H1 (cell line): Measurements from ENCODE around the gene ANXA9.

Source experiments
- CEBPB ChIP-seq: IDR thresholded peaks from 2 replicates; pipeline ENCODE4 v1.6.1; 2012; ENCODE audit warnings: low read depth, low read length
- CTBP2 ChIP-seq: IDR thresholded peaks from 2 replicates; pipeline ENCODE4 v1.7.0; 2011; ENCODE audit warnings: borderline replicate concordance, mild to moderate bottlenecking, moderate library complexity, mixed read lengths, low read length; ENCODE audit not compliant: insufficient read depth, insufficient read length
- EZH2 ChIP-seq: fragments of 200-600 bp; sonication (generic); IDR thresholded peaks from 2 replicates; pipeline ENCODE4 v1.7.1; 2012; ENCODE audit warnings: low read depth, mild to moderate bottlenecking, moderate library complexity, low read length, inconsistent platforms; ENCODE audit not compliant: severe bottlenecking
- HDAC2 ChIP-seq, 2 experiments: fragments of 300-600 bp in 1 of 2; sonication (generic) in 1 of 2; IDR thresholded peaks; 2 replicates each; pipeline ENCODE4 v1.6.1; 2011 to 2012; ENCODE audit warnings: low read depth in 2 of 2, low read length in 2 of 2, mild to moderate bottlenecking in 2 of 2, moderate library complexity in 2 of 2, borderline replicate concordance in 1 of 2, inconsistent platforms in 1 of 2
- JUN ChIP-seq: IDR thresholded peaks from 2 replicates; pipeline ENCODE4 v1.6.1; 2011; ENCODE audit warnings: low read depth, mild to moderate bottlenecking, improper control_type of control experiment, low read length
- KDM1A ChIP-seq: fragments of 200-600, 300-600 bp; sonication (generic); IDR thresholded peaks from 2 replicates; pipeline ENCODE4 v1.7.1; 2016; ENCODE audit warnings: mild to moderate bottlenecking, low read length, borderline replicate concordance
- PHF8 ChIP-seq: fragments of 200-600 bp; sonication (generic); conservative IDR thresholded peaks from 2 replicates; pipeline ENCODE4 v1.7.1; 2012; ENCODE audit warnings: low read depth, mild to moderate bottlenecking, inconsistent platforms, low read length, moderate library complexity
- POLR2AphosphoS5 ChIP-seq: IDR thresholded peaks from 2 replicates; pipeline ENCODE4 v1.6.1; 2011; ENCODE audit warnings: low read depth, low read length
- SIRT6 ChIP-seq: IDR thresholded peaks from one replicate; pipeline ENCODE4 v1.7.1; 2012; ENCODE audit warnings: low read length, inconsistent platforms
- SP1 ChIP-seq: IDR thresholded peaks from 2 replicates; pipeline ENCODE4 v1.6.1; 2011; ENCODE audit warnings: low read depth, low read length
- SRF ChIP-seq: IDR thresholded peaks from 2 replicates; pipeline ENCODE4 v1.6.1; 2011; ENCODE audit warnings: mild to moderate bottlenecking, low read depth, low read length, moderate library complexity
- TCF12 ChIP-seq: IDR thresholded peaks from 2 replicates; pipeline ENCODE4 v1.6.1; 2011; ENCODE audit warnings: low read depth, mild to moderate bottlenecking, low read length
- TF ChIP-seq, protein P1 (sequence below), 3 experiments: IDR thresholded peaks; 1 replicate in 2 of 3; 2 replicates in 1 of 3; pipeline versions ENCODE4 v1.5.1 to v1.6.1; 2011; ENCODE audit warnings: low read length in 3 of 3, mild to moderate bottlenecking in 3 of 3, inconsistent platforms in 2 of 3, low read depth in 1 of 3, moderate library complexity in 1 of 3; ENCODE audit not compliant: insufficient read depth in 1 of 3; ENCODE audit errors: control extremely low read depth in 1 of 3

- TF ChIP-seq, protein P1, sequence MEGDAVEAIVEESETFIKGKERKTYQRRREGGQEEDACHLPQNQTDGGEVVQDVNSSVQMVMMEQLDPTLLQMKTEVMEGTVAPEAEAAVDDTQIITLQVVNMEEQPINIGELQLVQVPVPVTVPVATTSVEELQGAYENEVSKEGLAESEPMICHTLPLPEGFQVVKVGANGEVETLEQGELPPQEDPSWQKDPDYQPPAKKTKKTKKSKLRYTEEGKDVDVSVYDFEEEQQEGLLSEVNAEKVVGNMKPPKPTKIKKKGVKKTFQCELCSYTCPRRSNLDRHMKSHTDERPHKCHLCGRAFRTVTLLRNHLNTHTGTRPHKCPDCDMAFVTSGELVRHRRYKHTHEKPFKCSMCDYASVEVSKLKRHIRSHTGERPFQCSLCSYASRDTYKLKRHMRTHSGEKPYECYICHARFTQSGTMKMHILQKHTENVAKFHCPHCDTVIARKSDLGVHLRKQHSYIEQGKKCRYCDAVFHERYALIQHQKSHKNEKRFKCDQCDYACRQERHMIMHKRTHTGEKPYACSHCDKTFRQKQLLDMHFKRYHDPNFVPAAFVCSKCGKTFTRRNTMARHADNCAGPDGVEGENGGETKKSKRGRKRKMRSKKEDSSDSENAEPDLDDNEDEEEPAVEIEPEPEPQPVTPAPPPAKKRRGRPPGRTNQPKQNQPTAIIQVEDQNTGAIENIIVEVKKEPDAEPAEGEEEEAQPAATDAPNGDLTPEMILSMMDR (IDR thresholded peaks at IDR 0.05; ENCODE audit: control extremely low read depth in 1 of 3, insufficient read depth in 1 of 3, low read depth in 1 of 3, low read length in 3 of 3): no peak
- TF ChIP-seq POLR2AphosphoS5: no peak
- no peak for TF ChIP-seq KDM1A
- TF ChIP-seq TCF12: no peak
- no peak for TF ChIP-seq HDAC2 (IDR thresholded peaks at IDR 0.05; ENCODE audit: borderline replicate concordance in 1 of 2, low read depth in 2 of 2, low read length in 2 of 2)
- no peak for TF ChIP-seq CEBPB
- no peak for TF ChIP-seq PHF8
- TF ChIP-seq SIRT6: no peak
- TF ChIP-seq JUN: no peak
- no peak for TF ChIP-seq CTBP2
- no peak for TF ChIP-seq SRF
- no peak for TF ChIP-seq EZH2
- TF ChIP-seq SP1: no peak
Measured at GRCh38 chr1:150985179-150985825, 3.2 kb downstream of the ANXA9 start.
